Measurements from ENCODE around the gene CDH10. TPM values are rescaled to one million over a fixed set of nuclear protein-coding genes. Genes with fewer than 3 reads are reported as not detected.

Gene CDH10
- total and polyA plus RNA-seq, 5 donors = 0.47 to 1.4 (median 0.79) TPM

- no peaks in the 10 kb centered on the region for H3K27me3 ChIP-seq (ENCODE audit: control insufficient read depth, insufficient read depth)
- no peak overlapping the region for H3K27ac ChIP-seq (ENCODE audit: low read length)
- WGBS = 70% methylated on average over 5 of the region's 5 CpGs
- no peaks in the 10 kb centered on the region for H3K9me3 ChIP-seq (ENCODE audit: control insufficient read depth, low read length)
- intact Hi-C loops (cut with DNase I) = no loop called here
- no peak overlapping the region for H3K4me3 ChIP-seq (ENCODE audit: low read length)
- H3K4me1 ChIP-seq (ENCODE audit: control insufficient read depth, insufficient read depth, low read length) = no peaks in the 10 kb centered on the region
- ATAC-seq (no peak), DNase-seq (no peak)
Measured at GRCh38 chr5:24635209-24635608, 9.6 kb downstream of the CDH10 start.

- H3K4me1 ChIP-seq (ENCODE audit: control insufficient read depth, insufficient read depth, low read length) = no peaks in the 10 kb centered on the region
- H3K4me3 ChIP-seq (ENCODE audit: low read length) = no peak overlapping the region
- no peaks in the 10 kb centered on the region for H3K9me3 ChIP-seq (ENCODE audit: control insufficient read depth, low read length)
- no peak overlapping the region for H3K27ac ChIP-seq (ENCODE audit: low read length)
- H3K27me3 ChIP-seq (ENCODE audit: control insufficient read depth, insufficient read depth) = no peaks in the 10 kb centered on the region
- intact Hi-C loops (cut with DNase I) = no loop called here
- 2% methylated on average over 4 of the region's 4 CpGs for WGBS
- DNase-seq (no peak), ATAC-seq (no peak)
Measured at GRCh38 chr5:24633715-24634325, 11.0 kb downstream of the CDH10 start.

- Histone ChIP-seq H3K4me1 (ENCODE audit: control insufficient read depth, insufficient read depth, low read length) (no peaks in the 10 kb centered on the region), H3K27ac (ENCODE audit: low read length) (no peak overlapping the region), H3K9me3 (ENCODE audit: control insufficient read depth, low read length) (no peaks in the 10 kb centered on the region), H3K4me3 (ENCODE audit: low read length) (no peak overlapping the region), H3K27me3 (ENCODE audit: control insufficient read depth, insufficient read depth) (no peaks in the 10 kb centered on the region)
- intact Hi-C loops (cut with DNase I) = no loop called here
- DNase-seq = no peak
- ATAC-seq = no peak
Measured at GRCh38 chr5:24632353-24632752, 12.4 kb downstream of the CDH10 start.

GRCh38 chr5:24630918-24631317 is 13.9 kb downstream of the CDH10 start:
- DNase-seq (no peak), ATAC-seq (no peak)
- Histone ChIP-seq H3K4me3 (ENCODE audit: low read length) (no peak overlapping the region), H3K27ac (ENCODE audit: low read length) (no peak overlapping the region), H3K9me3 (ENCODE audit: control insufficient read depth, low read length) (no peaks in the 10 kb centered on the region), H3K27me3 (ENCODE audit: control insufficient read depth, insufficient read depth) (no peaks in the 10 kb centered on the region), H3K4me1 (ENCODE audit: control insufficient read depth, insufficient read depth, low read length) (no peaks in the 10 kb centered on the region)
- intact Hi-C loops (cut with DNase I) = no loop called here

- DNase-seq = no peak
- Histone ChIP-seq H3K4me1 (ENCODE audit: control insufficient read depth, insufficient read depth, low read length) (no peaks in the 10 kb centered on the region), H3K4me3 (ENCODE audit: low read length) (no peak overlapping the region), H3K27ac (ENCODE audit: low read length) (no peak overlapping the region), H3K9me3 (ENCODE audit: control insufficient read depth, low read length) (no peaks in the 10 kb centered on the region), H3K27me3 (ENCODE audit: control insufficient read depth, insufficient read depth) (no peaks in the 10 kb centered on the region)
- no peak for ATAC-seq
- intact Hi-C loops (cut with DNase I) = no loop called here
- WGBS = 88% methylated on average over 1 of the region's 1 CpG
Measured at GRCh38 chr5:24629798-24630197, 15.0 kb downstream of the CDH10 start.

- ATAC-seq (no peak), DNase-seq (no peak)
- H3K4me1 ChIP-seq (ENCODE audit: control insufficient read depth, insufficient read depth, low read length) = no peaks in the 10 kb centered on the region
- no peak overlapping the region for H3K27ac ChIP-seq (ENCODE audit: low read length)
- intact Hi-C loops (cut with DNase I) = no loop called here
- H3K9me3 ChIP-seq (ENCODE audit: control insufficient read depth, low read length) = peaks cover 2% of the 10 kb centered on the region
- H3K27me3 ChIP-seq (ENCODE audit: control insufficient read depth, insufficient read depth) = no peaks in the 10 kb centered on the region
- no peak overlapping the region for H3K4me3 ChIP-seq (ENCODE audit: low read length)
Measured at GRCh38 chr5:24624872-24625271, 19.9 kb downstream of the CDH10 start.

GRCh38 chr5:24623624-24624023 is 21.2 kb downstream of the CDH10 start:
- DNase-seq = no peak
- WGBS = 55% methylated on average over 1 of the region's 1 CpG
- Histone ChIP-seq H3K9me3 (ENCODE audit: control insufficient read depth, low read length) (peaks cover 2% of the 10 kb centered on the region), H3K4me1 (ENCODE audit: control insufficient read depth, insufficient read depth, low read length) (no peaks in the 10 kb centered on the region), H3K27me3 (ENCODE audit: control insufficient read depth, insufficient read depth) (no peaks in the 10 kb centered on the region), H3K27ac (ENCODE audit: low read length) (no peak overlapping the region), H3K4me3 (ENCODE audit: low read length) (no peak overlapping the region)
- intact Hi-C loops (cut with DNase I) = no loop called here
- no peak for ATAC-seq

- peaks cover 2% of the 10 kb centered on the region for H3K9me3 ChIP-seq (ENCODE audit: control insufficient read depth, low read length)
- no peak for ATAC-seq
- H3K4me1 ChIP-seq (ENCODE audit: control insufficient read depth, insufficient read depth, low read length) = no peaks in the 10 kb centered on the region
- H3K4me3 ChIP-seq (ENCODE audit: low read length) = no peak overlapping the region
- DNase-seq = no peak
- 48% methylated on average over 5 of the region's 5 CpGs for WGBS
- H3K27me3 ChIP-seq (ENCODE audit: control insufficient read depth, insufficient read depth) = no peaks in the 10 kb centered on the region
- H3K27ac ChIP-seq (ENCODE audit: low read length) = no peak overlapping the region
- intact Hi-C loops (cut with DNase I) = no loop called here
Measured at GRCh38 chr5:24623031-24623430, 21.7 kb downstream of the CDH10 start.

GRCh38 chr5:24621792-24622191 is 23.0 kb downstream of the CDH10 start:
- no peaks in the 10 kb centered on the region for H3K4me1 ChIP-seq (ENCODE audit: control insufficient read depth, insufficient read depth, low read length)
- 17% methylated on average over 6 of the region's 6 CpGs for WGBS
- no peak overlapping the region for H3K27ac ChIP-seq (ENCODE audit: low read length)
- ATAC-seq (peak in 1 of 2 donors; percentile 37), DNase-seq (peak in 2 of 3 donors; percentile 34)
- H3K4me3 ChIP-seq (ENCODE audit: low read length) = no peak overlapping the region
- H3K9me3 ChIP-seq (ENCODE audit: control insufficient read depth, low read length) = peaks cover 2% of the 10 kb centered on the region
- intact Hi-C loops (cut with DNase I) = no loop called here
- no peaks in the 10 kb centered on the region for H3K27me3 ChIP-seq (ENCODE audit: control insufficient read depth, insufficient read depth)

GRCh38 chr5:24616566-24616965 is 28.2 kb downstream of the CDH10 start:
- WGBS = 74% methylated on average over 1 of the region's 1 CpG
- DNase-seq = no peak
- Histone ChIP-seq H3K27ac (ENCODE audit: low read length) (no peak overlapping the region), H3K4me3 (ENCODE audit: low read length) (no peak overlapping the region), H3K27me3 (ENCODE audit: control insufficient read depth, insufficient read depth) (no peaks in the 10 kb centered on the region), H3K4me1 (ENCODE audit: control insufficient read depth, insufficient read depth, low read length) (no peaks in the 10 kb centered on the region), H3K9me3 (ENCODE audit: control insufficient read depth, low read length) (peaks cover under 1% of the 10 kb centered on the region)
- intact Hi-C loops (cut with DNase I) = no loop called here
- no peak for ATAC-seq

- intact Hi-C loops (cut with DNase I) = no loop called here
Measured at GRCh38 chr5:24615159-24615558, 29.6 kb downstream of the CDH10 start.

GRCh38 chr5:24609706-24610105 is 35.1 kb downstream of the CDH10 start:
- H3K27ac ChIP-seq (ENCODE audit: low read length) = no peak overlapping the region
- 94% methylated on average over 14 of the region's 14 CpGs for WGBS
- H3K27me3 ChIP-seq (ENCODE audit: control insufficient read depth, insufficient read depth) = no peaks in the 10 kb centered on the region
- intact Hi-C loops (cut with DNase I) = no loop called here
- no peak overlapping the region for H3K4me3 ChIP-seq (ENCODE audit: low read length)
- peaks cover 2% of the 10 kb centered on the region for H3K9me3 ChIP-seq (ENCODE audit: control insufficient read depth, low read length)
- no peaks in the 10 kb centered on the region for H3K4me1 ChIP-seq (ENCODE audit: control insufficient read depth, insufficient read depth, low read length)
- DNase-seq (peak in 1 of 3 donors; percentile 20), ATAC-seq (no peak)

More at GRCh38 chr5:24615159-24615558, 29.6 kb downstream of the CDH10 start:
- no peak overlapping the region for H3K4me3 ChIP-seq (ENCODE audit: low read length)
- no peaks in the 10 kb centered on the region for H3K27me3 ChIP-seq (ENCODE audit: control insufficient read depth, insufficient read depth)
- DNase-seq (no peak), ATAC-seq (no peak)
- H3K4me1 ChIP-seq (ENCODE audit: control insufficient read depth, insufficient read depth, low read length) = no peaks in the 10 kb centered on the region
- 58% methylated on average over 4 of the region's 4 CpGs for WGBS
- H3K27ac ChIP-seq (ENCODE audit: low read length) = no peak overlapping the region
- peaks cover 2% of the 10 kb centered on the region for H3K9me3 ChIP-seq (ENCODE audit: control insufficient read depth, low read length)
